PC-3 (cell line): ENCODE results near the gene STOML3.

Experiments used
- CTCF ChIP-seq: fragments of 300-600 bp; sonication (generic); conservative IDR thresholded peaks from 2 replicates; pipeline ENCODE4 v1.5.1; 2017; ENCODE audit warnings: antibody characterized with exemption, low read depth, mild to moderate bottlenecking, low read length
- EZH2 ChIP-seq: fragments of 300-600 bp; sonication (generic); IDR thresholded peaks from one replicate; pipeline ENCODE4 v1.6.1; 2017; ENCODE audit warnings: antibody characterized with exemption, mild to moderate bottlenecking, low read length; ENCODE audit not compliant: unreplicated experiment
- EZH2phosphoT487 ChIP-seq: fragments of 300-600 bp; sonication (generic); IDR thresholded peaks from 2 replicates; pipeline ENCODE4 v1.6.1; 2018; ENCODE audit warnings: mild to moderate bottlenecking, antibody characterized with exemption, low read length, borderline replicate concordance

- TF ChIP-seq EZH2phosphoT487 (no peak), CTCF (no peak), EZH2 (no peak)
Measured at GRCh38 chr13:38969187-38969586, 21.4 kb downstream of the STOML3 start.
